H1 (cell line): ENCODE data around the gene ABHD14A. TPM values are rescaled to one million over a fixed set of nuclear protein-coding genes. Genes with fewer than 3 reads are reported as not detected.

Experiments used
- CTCF ChIA-PET: fragments of 300-600 bp; sonication (Branson Sonifier 250); formaldehyde crosslinking; loops from one replicate; lab custom pipeline; 2021; ENCODE audit not compliant: partially characterized antibody; lab: Charles Lee
- POLR2A ChIA-PET: fragments of 300-600 bp; sonication (Branson Sonifier 250); formaldehyde crosslinking; loops from one replicate; lab custom pipeline; 2021; ENCODE audit warnings: inconsistent platforms; ENCODE audit not compliant: partially characterized antibody; lab: Charles Lee
- DNase-seq, 2 experiments: peaks; one replicate each; pipeline versions ENCODE4 v3.0.0 to v3.0.0-alpha.2; 2010 to 2022; ENCODE audit warnings: low spot score in 2 of 2, low read depth in 1 of 2, mixed read lengths in 1 of 2
- FAIRE-seq: peaks from 2 replicates; lab custom pipeline; 2011; peaks lifted over from hg19 to GRCh38; lab: Jason Lieb, UNC
- H2AFZ ChIP-seq: 2 replicates; pipeline ENCODE4 v1.8.1; 2012; ENCODE audit warnings: low read length, inconsistent platforms
- H2AK5ac ChIP-seq: 2 replicates; pipeline ENCODE4 v1.6.1; 2013; ENCODE audit warnings: low read depth, low read length
- H2BK120ac ChIP-seq: replicated peaks from 2 replicates; pipeline ENCODE3; 2013; ENCODE audit warnings: low read depth, low read length, inconsistent platforms
- H2BK12ac ChIP-seq: 2 replicates; pipeline ENCODE4 v1.6.1; 2013; ENCODE audit warnings: low read depth, low read length
- H2BK15ac ChIP-seq: 2 replicates; pipeline ENCODE4 v1.6.1; 2013; ENCODE audit warnings: low read length
- H2BK20ac ChIP-seq: 2 replicates; pipeline ENCODE4 v1.6.1; 2013; ENCODE audit warnings: low read length
- H2BK5ac ChIP-seq: 2 replicates; pipeline ENCODE4 v1.6.1; 2013; ENCODE audit warnings: low read depth, low read length
- H3K14ac ChIP-seq: 2 replicates; pipeline ENCODE4 v1.6.1; 2013; ENCODE audit warnings: inconsistent platforms; ENCODE audit not compliant: insufficient read length
- H3K18ac ChIP-seq: 2 replicates; pipeline ENCODE4 v1.6.1; 2013; ENCODE audit warnings: low read length; ENCODE audit errors: extremely low read depth
- H3K23ac ChIP-seq: 2 replicates; pipeline ENCODE4 v1.6.1; 2013; ENCODE audit warnings: inconsistent platforms; ENCODE audit not compliant: insufficient read length
- H3K23me2 ChIP-seq: 2 replicates; pipeline ENCODE4 v1.6.1; 2013; ENCODE audit warnings: low read depth, low read length
- H3K27ac ChIP-seq: 2 replicates; pipeline ENCODE4 v1.6.1; 2011; ENCODE audit warnings: low read depth, low read length, inconsistent platforms
- H3K27me3 ChIP-seq, 4 experiments: replicated peaks in 1 of 4; 1 replicate in 1 of 4; 2 replicates in 3 of 4; pipeline versions ENCODE4 v1.6.1 to v1.8.1; 2011 to 2013; ENCODE audit warnings: low read length in 3 of 4, mild to moderate bottlenecking in 3 of 4, inconsistent platforms in 2 of 4, mixed read lengths in 2 of 4, moderate library complexity in 1 of 4; ENCODE audit not compliant: control insufficient read depth in 3 of 4, insufficient read depth in 3 of 4; ENCODE audit errors: extremely low read depth in 1 of 4
- H3K36me3 ChIP-seq, 4 experiments: 2 replicates each; pipeline versions ENCODE4 v1.6.1 to v1.8.1; 2011 to 2013; ENCODE audit warnings: mild to moderate bottlenecking in 4 of 4, low read length in 3 of 4, moderate library complexity in 2 of 4, control low read depth in 1 of 4, inconsistent platforms in 1 of 4; ENCODE audit not compliant: insufficient read depth in 4 of 4, control insufficient read depth in 2 of 4
- H3K4ac ChIP-seq: replicated peaks from 2 replicates; pipeline ENCODE3; 2013; ENCODE audit warnings: low read length, low read depth, mixed read lengths, inconsistent platforms; ENCODE audit not compliant: insufficient read length
- H3K4me1 ChIP-seq, 4 experiments: replicated peaks in 1 of 4; 1 replicate in 1 of 4; 2 replicates in 3 of 4; pipeline versions ENCODE4 v1.6.1 to v1.8.1; 2011 to 2013; ENCODE audit warnings: low read length in 3 of 4, inconsistent platforms in 2 of 4, mixed read lengths in 1 of 4; ENCODE audit not compliant: insufficient read depth in 4 of 4, control insufficient read depth in 3 of 4
- H3K4me2 ChIP-seq, 2 experiments: 2 replicates each; pipeline versions ENCODE4 v1.6.1 to v1.8.1; 2011 to 2013; ENCODE audit warnings: low read depth in 2 of 2, low read length in 2 of 2, control low read depth in 1 of 2, inconsistent platforms in 1 of 2, mild to moderate bottlenecking in 1 of 2; ENCODE audit not compliant: insufficient read depth in 1 of 2
- H3K4me3 ChIP-seq, 4 experiments: fragments of 200-600, 300-600 bp in 1 of 4; sonication (generic), shearing (Covaris generic), sonication (Bioruptor Twin) in 1 of 4; 2 replicates each; pipeline versions ENCODE4 v1.5.1 to v1.8.1; 2011 to 2016; ENCODE audit warnings: low read length in 4 of 4, low read depth in 3 of 4, control low read depth in 2 of 4, inconsistent platforms in 2 of 4, mild to moderate bottlenecking in 2 of 4, mixed read lengths in 1 of 4, moderate library complexity in 1 of 4; ENCODE audit not compliant: insufficient read depth in 2 of 4; ENCODE audit errors: extremely low read depth in 1 of 4
- H3K56ac ChIP-seq: replicated peaks from 2 replicates; pipeline ENCODE3; 2013; ENCODE audit warnings: low read depth, mild to moderate bottlenecking, mixed read lengths, low read length, inconsistent platforms; ENCODE audit not compliant: insufficient read length
- H3K79me1 ChIP-seq: 2 replicates; pipeline ENCODE4 v1.6.1; 2013; ENCODE audit warnings: low read depth, low read length, control low read depth
- H3K79me2 ChIP-seq, 2 experiments: 2 replicates each; pipeline versions ENCODE4 v1.6.1 to v1.8.1; 2012 to 2013; ENCODE audit warnings: low read length in 2 of 2, mild to moderate bottlenecking in 2 of 2, inconsistent platforms in 1 of 2; ENCODE audit not compliant: insufficient read depth in 2 of 2, control insufficient read depth in 1 of 2
- H3K9ac ChIP-seq, 4 experiments: replicated peaks in 1 of 4; 1 replicate in 1 of 4; 2 replicates in 3 of 4; pipeline versions ENCODE4 v1.6.1 to v1.8.1; 2011 to 2013; ENCODE audit warnings: low read depth in 3 of 4, low read length in 3 of 4, control low read depth in 2 of 4, mild to moderate bottlenecking in 2 of 4, moderate library complexity in 2 of 4, inconsistent platforms in 1 of 4; ENCODE audit errors: extremely low read depth in 1 of 4
- H3K9me3 ChIP-seq, 2 experiments: 2 replicates each; pipeline versions ENCODE4 v1.6.1 to v1.8.1; 2012 to 2013; ENCODE audit warnings: mild to moderate bottlenecking in 2 of 2, moderate library complexity in 2 of 2, control low read depth in 1 of 2, inconsistent platforms in 1 of 2, low read depth in 1 of 2, low read length in 1 of 2, mixed read lengths in 1 of 2; ENCODE audit not compliant: insufficient read depth in 2 of 2
- H4K20me1 ChIP-seq, 2 experiments: replicated peaks in 1 of 2; 2 replicates each; pipeline versions ENCODE3 to v1.8.1; 2011 to 2013; ENCODE audit warnings: inconsistent platforms in 2 of 2, low read length in 2 of 2, mild to moderate bottlenecking in 1 of 2; ENCODE audit not compliant: insufficient read depth in 2 of 2, control insufficient read depth in 1 of 2
- H4K5ac ChIP-seq: 2 replicates; pipeline ENCODE4 v1.6.1; 2013; ENCODE audit warnings: low read length, low read depth, mixed read lengths, inconsistent platforms; ENCODE audit not compliant: insufficient read length
- H4K8ac ChIP-seq: 2 replicates; pipeline ENCODE4 v1.8.0; 2013; ENCODE audit warnings: mild to moderate bottlenecking, moderate library complexity, low read length, inconsistent platforms; ENCODE audit not compliant: insufficient read depth; ENCODE audit errors: extremely low read depth
- H4K91ac ChIP-seq: replicated peaks from 2 replicates; pipeline ENCODE3; 2013; ENCODE audit warnings: low read length, mixed read lengths, inconsistent platforms; ENCODE audit not compliant: insufficient read length
- BRCA1 ChIP-seq: IDR thresholded peaks from 2 replicates; pipeline ENCODE4 v1.6.1; 2012; ENCODE audit warnings: low read depth, low read length, improper control_type of control experiment
- CHD1 ChIP-seq: IDR thresholded peaks from 2 replicates; pipeline ENCODE4 v1.6.1; 2012; ENCODE audit warnings: low read depth, low read length, improper control_type of control experiment
- CTBP2 ChIP-seq: IDR thresholded peaks from 2 replicates; pipeline ENCODE4 v1.7.0; 2011; ENCODE audit warnings: borderline replicate concordance, mild to moderate bottlenecking, moderate library complexity, mixed read lengths, low read length; ENCODE audit not compliant: insufficient read depth, insufficient read length
- FOSL1 ChIP-seq: IDR thresholded peaks from 2 replicates; pipeline ENCODE4 v1.6.1; 2011; ENCODE audit warnings: mild to moderate bottlenecking, low read depth, low read length, moderate library complexity; ENCODE audit not compliant: insufficient read depth
- KDM4A ChIP-seq: IDR thresholded peaks from one replicate; pipeline ENCODE4 v1.7.1; 2012; ENCODE audit warnings: low read depth, mild to moderate bottlenecking, moderate library complexity, low read length, inconsistent platforms; ENCODE audit not compliant: severe bottlenecking
- MAFK ChIP-seq: IDR thresholded peaks from 2 replicates; pipeline ENCODE4 v1.6.1; 2012; ENCODE audit warnings: low read depth, mild to moderate bottlenecking, improper control_type of control experiment, low read length
- POLR2A ChIP-seq, 2 experiments: IDR thresholded peaks; 1 replicate in 1 of 2; 2 replicates in 1 of 2; pipeline ENCODE4 v1.6.1; 2011; ENCODE audit warnings: low read depth in 2 of 2, low read length in 2 of 2, mild to moderate bottlenecking in 2 of 2; ENCODE audit errors: control extremely low read depth in 1 of 2
- RFX5 ChIP-seq: IDR thresholded peaks from 2 replicates; pipeline ENCODE4 v1.6.1; 2011; ENCODE audit warnings: low read depth, low read length, improper control_type of control experiment, borderline replicate concordance
- SAP30 ChIP-seq: fragments of 300-600 bp; sonication (generic); IDR thresholded peaks from 2 replicates; pipeline ENCODE4 v1.7.1; 2012; ENCODE audit warnings: low read length, moderate library complexity, mild to moderate bottlenecking, inconsistent platforms; ENCODE audit not compliant: insufficient read depth, insufficient replicate concordance
- SIRT6 ChIP-seq: IDR thresholded peaks from one replicate; pipeline ENCODE4 v1.7.1; 2012; ENCODE audit warnings: low read length, inconsistent platforms
- SP4 ChIP-seq: IDR thresholded peaks from 2 replicates; pipeline ENCODE4 v1.6.1; 2012; ENCODE audit warnings: low read length, inconsistent platforms
- SUZ12 ChIP-seq: fragments of 200-600 bp; sonication (generic); IDR thresholded peaks from 2 replicates; pipeline ENCODE4 v1.6.1; 2012; ENCODE audit warnings: mild to moderate bottlenecking, inconsistent platforms, low read length, moderate library complexity, mixed read lengths
- WGBS, 2 experiments: shearing (Covaris generic) in 1 of 2; methylation state at CpG; one replicate each; pipeline versions ENCODE4 v1.1.6 to v1.1.7; 2013 to 2015; ENCODE audit warnings: low lambda C conversion rate in 2 of 2, mixed read lengths in 2 of 2, inconsistent platforms in 1 of 2, low coverage in 1 of 2, missing lambda C conversion rate in 1 of 2; ENCODE audit not compliant: insufficient replicate concordance in 2 of 2, insufficient coverage in 1 of 2, insufficient read length in 1 of 2; ENCODE audit errors: extremely low coverage in 1 of 2, missing lambda C conversion rate in 1 of 2; 5-methylcytosine and 5-hydroxymethylcytosine counted together
- polyA plus RNA-seq, 7 experiments: library from polyadenylated mRNA; depleted of rRNA in 3 of 7; stranded (reverse) in 5 of 7; unstranded in 2 of 7; fragments of >200 nt in 5 of 7; fragments of 200-250 nt in 2 of 7; gene quantifications; 1 replicate in 5 of 7; 2 replicates in 1 of 7; 4 replicates in 1 of 7; pipeline versions ENCODE4 v1.2.1 to v1.2.3, GENCODE V29; 2011 to 2013; ENCODE audit warnings: missing spikeins in 2 of 7, mixed read lengths in 2 of 7
- total RNA-seq: library from RNA; stranded (reverse); fragmentation: NEBNext Ultra II Directional; extraction: Animal tissue kit (Norgen Biotek cat#: 25700); gene quantifications from 2 replicates; pipeline ENCODE4 v1.2.1, GENCODE V29; 2021

ABHD14A gene
- total and polyA plus RNA-seq, 2 of the 8 experiments (the other 6 are each of a cell fraction or from before 2014, with no cell fraction given), result 4.6 to 9.8 TPM

DNA sequence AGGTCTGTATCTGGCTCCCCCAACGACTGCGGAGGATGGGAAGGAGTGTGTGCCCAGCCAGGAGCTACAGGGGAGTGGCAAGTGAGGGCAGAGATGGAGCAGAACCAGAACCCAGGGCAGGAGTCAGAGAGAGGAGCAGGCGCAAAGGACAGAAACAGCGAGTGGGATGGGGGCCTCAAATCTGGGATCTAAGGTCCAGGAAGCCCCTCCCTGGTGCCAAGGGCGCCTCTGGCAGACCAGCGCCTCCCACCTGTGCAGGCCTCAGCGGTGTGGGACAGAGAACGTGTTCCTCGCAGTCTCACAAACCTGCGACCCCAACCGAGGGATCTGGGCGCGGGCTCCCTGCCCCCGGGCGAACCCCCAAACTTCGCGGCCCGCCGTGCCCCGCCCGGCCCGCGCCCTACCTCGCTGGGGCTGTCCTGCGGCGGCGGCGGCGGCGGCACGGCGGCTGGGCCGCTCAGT is 7.9 kb upstream of the ABHD14A start:
- no peak overlapping the region for H3K14ac ChIP-seq
- H3K4me2 ChIP-seq, result peak overlapping the region; percentile 77 to 85
- no peak overlapping the region for H4K91ac ChIP-seq
- no peak overlapping the region for H4K5ac ChIP-seq
- DNase-seq, result peak in 1 of 2 experiments; percentile 71
- H2BK20ac ChIP-seq, result no peak overlapping the region
- H3K27ac ChIP-seq, result no peak overlapping the region
- H4K8ac ChIP-seq, result no peak overlapping the region
- peaks cover 9% of the 10 kb centered on the region; the same call in 1 of the 2 replicates for H3K23me2 ChIP-seq
- CTCF ChIA-PET, result interaction anchor here (1.7 to 10.5 kb wide), 3 partner anchors 10 to 86 kb away, joined by 4 to 66 read pairs (median 12); partner anchors contain the start of gene ACY1
- no peak overlapping the region for H3K4ac ChIP-seq
- H3K9ac ChIP-seq, result peak overlapping the region in 1 of 4 experiments; percentile 25; a peak in 2 of 7 replicates
- no peak overlapping the region for H2AFZ ChIP-seq
- H2AK5ac ChIP-seq, result no peak overlapping the region
- H3K56ac ChIP-seq, result no peak overlapping the region
- peaks cover 0 to 6% of the 10 kb centered on the region in 2 experiments for H4K20me1 ChIP-seq
- no peak overlapping the region for H3K23ac ChIP-seq
- H3K79me2 ChIP-seq, result no peaks in the 10 kb centered on the region
- no peak overlapping the region for H2BK120ac ChIP-seq
- no peaks in the 10 kb centered on the region for H3K79me1 ChIP-seq
- POLR2A ChIA-PET, result interaction anchor here (0.7 to 29.3 kb wide), 9 partner anchors 8 to 187 kb away, joined by 3 to 923 read pairs (median 8); partner anchors contain the start of genes ABHD14A, ABHD14B, ACY1 and GPR62
- peaks cover 12 to 42% (median 33%) of the 10 kb centered on the region in 4 experiments for H3K4me1 ChIP-seq
- peak overlapping the region; percentile 30 to 64 (median 42); a peak in 6 of 8 replicates for H3K4me3 ChIP-seq
- no peak for FAIRE-seq
- peaks cover 0 to 13% (median 2%) of the 10 kb centered on the region in 4 experiments; a peak in 5 of 7 replicates for H3K27me3 ChIP-seq
- H2BK15ac ChIP-seq, result no peak overlapping the region; the same call in 1 of the 2 replicates
- 16% methylated on average over 11 of the region's 33 CpGs; no CpG with 5 or more reads in 1 of the 2 experiments for WGBS, 2 experiments
- no peak overlapping the region; the same call in 1 of the 2 replicates for H3K18ac ChIP-seq
- H2BK12ac ChIP-seq, result peak overlapping the region; percentile 80; the same call in 1 of the 2 replicates
- no peaks in the 10 kb centered on the region for H3K9me3 ChIP-seq
- no peaks in the 10 kb centered on the region for H3K36me3 ChIP-seq
- H2BK5ac ChIP-seq, result peak overlapping the region; percentile 44; the same call in 1 of the 2 replicates
- no peak for TF ChIP-seq SAP30
- TF ChIP-seq KDM4A, result peak; percentile 14
- TF ChIP-seq BRCA1, result no peak
- no peak for TF ChIP-seq SIRT6
- no peak for TF ChIP-seq CHD1
- no peak for TF ChIP-seq MAFK
- no peak for TF ChIP-seq RFX5
- TF ChIP-seq SUZ12, result no peak
- no peak for TF ChIP-seq FOSL1
- peak in 1 of 2 experiments; percentile 31; a peak in 1 of 3 replicates for TF ChIP-seq POLR2A (IDR thresholded peaks at IDR 0.05; ENCODE audit: control extremely low read depth in 1 of 2, low read depth in 2 of 2, low read length in 2 of 2)
- TF ChIP-seq SP4, result no peak
- no peak for TF ChIP-seq CTBP2
